Activated CD4-positive, alpha-beta T cell treated with anti-CD3 and anti-CD28 coated beads, Interleukin-10, Interleukin-2, amounts not matched to agents 100 ng/mL and 50 ng/mL, durations not matched to agents 16 hours and 8 hours (primary cell): ENCODE results near the gene NAV2.

Experiments used
- DNase-seq: peaks from one replicate; pipeline ENCODE4 v3.0.0-alpha.2; 2020

Gene NAV2

GRCh38 chr11:19962053-19962800 is 249.6 kb downstream of the NAV2 start:
- DNase-seq = no peak

- DNase-seq = no peak
Measured at GRCh38 chr11:19962801-19963175, 250.2 kb downstream of the NAV2 start.

- DNase-seq = peak; percentile 55
Measured at GRCh38 chr11:19963697-19964387, 251.2 kb downstream of the NAV2 start.

GRCh38 chr11:19966441-19966840 is 253.8 kb downstream of the NAV2 start:
- no peak for DNase-seq

- no peak for DNase-seq
Measured at GRCh38 chr11:19966927-19967326, 254.3 kb downstream of the NAV2 start.

GRCh38 chr11:19967787-19968186 is 255.2 kb downstream of the NAV2 start:
- DNase-seq = no peak

GRCh38 chr11:19968860-19969259 is 256.2 kb downstream of the NAV2 start:
- DNase-seq = no peak

GRCh38 chr11:19970944-19971343 is 258.3 kb downstream of the NAV2 start:
- DNase-seq = peak; percentile 43

- DNase-seq = no peak
Measured at GRCh38 chr11:19972091-19972490, 259.5 kb downstream of the NAV2 start.

- DNase-seq = no peak
Measured at GRCh38 chr11:19972651-19973050, 260.0 kb downstream of the NAV2 start.

GRCh38 chr11:19973136-19973635 is 260.5 kb downstream of the NAV2 start:
- DNase-seq = no peak

GRCh38 chr11:19974886-19975285 is 262.2 kb downstream of the NAV2 start:
- no peak for DNase-seq

GRCh38 chr11:19975414-19975990 is 262.9 kb downstream of the NAV2 start:
- no peak for DNase-seq

- no peak for DNase-seq
Measured at GRCh38 chr11:19976281-19976941, 263.8 kb downstream of the NAV2 start.

- no peak for DNase-seq
Measured at GRCh38 chr11:19977941-19978340, 265.3 kb downstream of the NAV2 start.

- peak; percentile 72 for DNase-seq
Measured at GRCh38 chr11:19978668-19979518, 266.3 kb downstream of the NAV2 start.

GRCh38 chr11:19979519-19979845 is 266.8 kb downstream of the NAV2 start:
- no peak for DNase-seq

- no peak for DNase-seq
Measured at GRCh38 chr11:19980388-19980787, 267.8 kb downstream of the NAV2 start.

- DNase-seq = no peak
Measured at GRCh38 chr11:19980957-19981669, 268.5 kb downstream of the NAV2 start.

- DNase-seq = no peak
Measured at GRCh38 chr11:19982774-19983495, 270.3 kb downstream of the NAV2 start.

- DNase-seq = no peak
Measured at GRCh38 chr11:19984048-19984742, 271.6 kb downstream of the NAV2 start.
